NCI-H1417 (cell line): Measurements from ENCODE around the gene KRT40.

Experiments used
- DNase-seq, 3 experiments: peaks; one replicate each; lab custom pipeline; 2025; lab: John Stamatoyannopoulos, UW

KRT40 gene

DNA sequence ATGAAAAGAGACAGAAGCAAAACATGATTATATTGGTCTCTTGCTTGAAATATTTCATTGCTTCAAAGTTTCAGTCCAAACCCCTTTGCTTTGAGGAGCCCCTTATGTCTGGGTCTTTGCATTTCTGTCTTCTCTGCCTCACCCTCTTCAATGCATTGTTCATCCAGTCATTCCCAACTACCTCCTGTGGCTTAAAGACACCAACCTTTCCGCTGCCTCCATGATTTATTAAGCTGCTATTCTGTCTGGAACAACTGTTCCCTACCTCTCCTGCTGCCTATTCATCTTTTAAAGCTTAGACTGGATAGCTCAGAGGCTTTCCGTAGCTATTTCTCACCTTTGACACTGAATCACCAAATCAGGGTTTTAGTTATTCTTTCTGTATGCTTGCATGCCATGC is 13.2 kb upstream of the KRT40 start:
- no peak for DNase-seq

DNA sequence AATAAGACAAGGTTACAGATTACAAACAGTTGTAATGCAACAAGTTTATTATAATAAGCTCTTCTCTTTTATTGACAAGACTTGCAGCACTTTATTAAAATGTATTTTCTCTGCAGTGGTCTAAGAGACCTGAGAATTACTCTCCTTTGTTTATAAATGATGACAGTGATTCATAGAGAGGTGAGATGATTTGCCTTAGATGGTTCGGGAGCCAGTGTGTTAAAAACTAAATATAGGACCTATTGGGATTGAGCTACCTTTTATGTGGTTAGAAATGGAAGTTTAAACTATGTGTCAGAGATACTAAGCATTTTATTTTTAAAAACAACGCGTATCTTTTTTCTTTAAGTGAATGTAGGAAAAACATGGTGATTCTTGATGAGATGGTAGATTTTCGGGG is 12.7 kb upstream of the KRT40 start:
- no peak for DNase-seq

DNA sequence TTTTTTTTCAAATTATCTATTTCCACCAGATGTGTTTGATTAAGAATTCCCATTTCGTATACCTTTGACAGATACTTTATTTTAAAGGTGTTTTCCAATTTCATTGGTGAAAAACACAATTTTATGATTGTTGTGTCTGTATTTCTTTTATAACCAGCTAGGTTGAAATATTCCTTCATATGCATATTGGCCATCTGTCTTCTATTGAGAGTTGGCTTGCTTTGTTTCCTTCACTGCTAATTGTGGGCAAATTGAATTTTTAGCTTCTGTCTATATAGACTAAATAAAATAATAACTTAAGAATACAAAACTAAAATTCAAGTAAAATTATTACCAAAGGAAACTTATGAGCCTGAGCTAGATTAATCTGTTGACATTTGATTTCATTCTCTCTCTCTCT is 11.0 kb upstream of the KRT40 start:
- no peak for DNase-seq

DNA sequence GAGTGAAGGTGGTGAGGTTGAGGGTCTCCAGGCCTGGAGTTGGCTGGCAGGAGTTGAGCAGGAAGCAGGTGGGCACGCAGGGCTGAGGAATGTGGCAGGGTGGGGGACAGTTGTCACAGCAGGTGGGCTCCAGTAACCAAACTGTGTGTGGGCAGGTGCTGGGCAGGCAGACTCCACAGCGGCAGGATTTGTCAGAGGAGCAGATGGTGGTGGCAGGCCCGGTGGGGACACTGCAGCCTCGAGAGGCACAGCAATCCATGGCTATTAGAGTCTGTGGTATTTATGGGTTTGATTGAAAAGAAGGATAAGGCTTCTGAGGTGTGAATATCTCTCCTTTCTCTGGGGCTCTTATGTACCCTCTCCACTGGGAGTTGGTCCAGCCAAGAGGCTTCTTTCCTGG is 9.7 kb upstream of the KRT40 start, which contains the start of gene KRTAP3-3:
Gene KRTAP3-3, minus strand, starts transcription at position 326 of the 400 bp plus-strand sequence. Its CDS starts 67 bp downstream, at position 259.
- DNase-seq, result peak in 2 of 3 experiments; percentile 56 to 81

DNA sequence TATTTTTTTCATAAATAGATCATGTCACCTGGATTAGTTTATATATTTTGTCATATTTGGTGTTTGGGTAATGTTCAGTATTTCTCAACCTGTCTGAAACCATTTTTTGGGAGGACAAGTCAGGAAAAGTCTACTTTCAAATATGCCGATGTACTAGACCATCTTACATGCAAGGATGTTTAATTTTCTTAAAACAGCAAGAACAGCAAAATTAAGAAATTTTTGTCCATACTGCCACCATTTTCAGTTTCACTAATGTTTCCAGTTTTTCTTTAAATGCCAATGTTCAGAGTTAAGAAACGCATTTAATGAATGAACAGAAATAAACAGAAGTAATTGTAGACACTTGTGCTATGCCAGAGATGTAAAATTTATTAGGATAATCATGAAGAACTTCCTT is 9.0 kb upstream of the KRT40 start:
- DNase-seq, result no peak

DNA sequence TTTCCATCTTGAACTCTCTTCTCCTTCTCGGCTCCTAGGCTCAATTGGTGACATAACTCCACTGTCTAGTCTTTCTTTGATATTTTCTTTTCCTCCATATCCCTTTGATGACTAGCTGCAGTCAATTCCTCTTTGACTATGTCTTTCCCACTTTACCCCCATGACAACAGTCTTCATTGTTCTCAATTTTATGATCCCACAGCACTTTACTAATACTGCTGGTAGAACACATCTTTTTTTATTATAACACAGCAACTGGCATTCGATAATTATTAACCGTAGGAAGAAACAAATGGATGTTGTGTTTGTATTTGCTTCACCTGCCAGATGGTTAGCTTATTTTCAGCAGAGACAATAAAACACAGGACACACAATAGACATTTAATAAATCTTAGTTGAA is 8.5 kb upstream of the KRT40 start:
- DNase-seq, result peak in 1 of 3 experiments; percentile 48

DNA sequence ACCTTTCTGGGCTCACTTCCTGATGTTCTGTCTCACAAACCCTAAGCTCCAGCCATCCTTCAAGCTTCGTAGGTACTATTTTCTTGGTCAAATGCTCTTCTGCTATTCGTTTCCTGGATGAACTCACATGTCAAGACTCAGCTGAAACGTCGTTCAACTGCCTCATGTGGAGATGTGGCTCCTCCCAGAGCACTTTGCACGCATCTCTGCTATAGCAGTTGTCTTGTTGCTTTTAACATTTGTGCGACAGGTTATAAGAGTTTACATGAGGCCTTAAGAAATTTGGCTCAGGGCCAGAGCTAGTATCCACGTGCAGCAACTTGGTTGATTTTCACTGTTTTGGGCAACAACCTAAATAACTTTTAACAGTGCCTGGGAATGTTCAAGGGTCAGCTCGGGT is 2.8 kb upstream of the KRT40 start:
- no peak for DNase-seq

DNA sequence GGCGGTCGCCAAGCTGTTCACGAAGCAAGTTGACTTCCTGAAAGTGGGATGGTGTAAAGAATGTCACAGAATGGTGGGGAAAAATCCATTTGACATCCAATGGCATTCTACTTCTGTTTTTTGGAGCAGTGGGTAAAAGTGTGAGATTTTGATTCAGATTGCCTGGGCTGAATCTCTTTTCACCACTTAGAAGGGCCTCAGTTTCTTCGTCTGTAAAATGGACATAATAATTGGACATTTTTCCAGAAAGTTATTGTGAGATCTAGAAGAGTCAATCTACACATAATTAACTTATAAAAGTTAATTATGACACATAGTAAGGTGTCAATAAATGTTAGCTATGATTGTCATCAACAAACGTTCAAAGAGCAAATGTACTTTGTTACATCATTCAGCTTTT is 3.0 kb downstream of the KRT40 start:
- no peak for DNase-seq

DNA sequence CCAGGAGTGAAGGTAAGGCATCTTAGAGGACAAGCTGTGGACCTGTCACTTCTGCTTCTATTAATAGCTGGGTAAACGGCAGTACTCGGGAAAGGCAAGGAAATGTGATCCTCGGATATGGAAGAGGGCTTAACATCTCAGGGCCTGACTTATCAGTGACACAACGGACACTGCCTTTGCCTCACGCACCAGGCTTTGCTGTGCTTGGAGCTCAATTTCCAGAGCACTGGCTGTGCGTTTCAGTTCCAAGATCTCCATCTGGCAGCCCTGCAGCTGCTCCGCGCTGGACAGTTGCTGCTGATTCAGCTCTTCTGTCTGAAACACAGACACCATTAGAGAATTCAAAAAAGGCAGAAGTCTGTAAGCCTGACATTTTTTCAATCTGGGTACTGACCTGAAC is 3.5 kb downstream of the KRT40 start:
- peak; percentile 32 to 56 (median 50) for DNase-seq

DNA sequence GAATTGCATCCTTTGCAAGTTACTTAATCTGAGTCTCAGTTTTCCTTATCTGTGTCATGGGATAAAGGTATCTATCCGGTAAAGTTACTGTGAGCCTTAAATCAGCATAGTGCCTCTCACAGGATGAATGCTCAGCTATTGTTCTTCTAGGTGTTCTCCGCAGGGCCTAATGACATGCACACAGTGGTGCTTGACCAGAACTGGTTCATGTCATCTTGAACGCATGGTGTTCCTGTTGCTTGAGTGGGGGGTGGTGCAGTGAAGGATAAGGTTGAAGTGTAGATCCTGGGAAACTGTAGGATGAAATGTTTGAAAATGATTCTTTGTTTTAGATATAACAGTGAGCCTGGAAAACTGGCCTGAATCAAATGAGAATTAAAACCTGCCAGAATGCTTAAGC is 4.0 kb downstream of the KRT40 start:
- peak in 1 of 3 experiments; percentile 33 for DNase-seq

DNA sequence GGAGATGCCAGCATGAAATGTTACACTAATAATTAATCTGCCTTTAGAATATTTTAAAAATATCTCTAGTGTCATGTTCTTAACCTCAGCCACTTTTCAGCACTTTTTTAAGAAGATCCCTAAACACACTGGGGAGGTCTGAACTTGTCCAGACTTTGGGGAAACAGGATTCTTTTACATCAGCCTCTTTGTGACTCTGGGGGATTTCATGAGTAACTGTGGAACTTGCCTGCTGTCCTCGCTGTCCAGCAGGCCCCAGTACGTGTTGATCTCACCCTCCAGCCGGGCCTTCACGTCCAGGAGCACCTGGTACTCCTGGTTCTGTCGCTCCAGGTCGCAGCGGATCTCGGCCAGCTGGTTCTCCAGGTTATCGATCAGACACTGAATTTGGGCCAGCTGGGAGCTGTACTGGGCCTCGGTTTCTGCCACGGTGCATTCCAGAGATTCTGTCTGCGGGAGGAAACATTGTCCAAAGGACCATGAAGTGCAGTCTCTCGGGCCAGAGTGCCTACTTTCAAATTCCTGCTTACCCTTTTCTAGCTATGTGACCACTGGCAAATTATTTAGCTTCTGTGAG is 5.5 kb downstream of the KRT40 start:
- no peak for DNase-seq

DNA sequence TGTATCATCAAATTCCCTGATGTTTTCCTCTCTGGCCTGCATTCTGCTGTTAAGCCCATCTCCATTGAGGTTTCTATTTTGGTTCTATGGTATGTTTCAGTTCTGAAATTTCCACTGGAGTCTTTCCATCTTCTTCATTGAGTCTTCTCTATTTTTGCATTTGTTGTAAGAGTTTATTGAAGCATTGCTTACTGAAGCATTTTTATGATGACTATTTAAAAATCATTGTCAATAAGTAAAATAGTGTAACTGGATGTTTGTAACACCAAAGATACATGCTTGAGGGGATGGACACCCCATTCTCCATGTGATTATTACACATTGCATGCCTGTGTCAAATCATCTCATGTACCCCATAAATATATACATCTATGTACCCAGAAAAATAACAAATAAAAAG is 8.6 kb downstream of the KRT40 start:
- no peak for DNase-seq

DNA sequence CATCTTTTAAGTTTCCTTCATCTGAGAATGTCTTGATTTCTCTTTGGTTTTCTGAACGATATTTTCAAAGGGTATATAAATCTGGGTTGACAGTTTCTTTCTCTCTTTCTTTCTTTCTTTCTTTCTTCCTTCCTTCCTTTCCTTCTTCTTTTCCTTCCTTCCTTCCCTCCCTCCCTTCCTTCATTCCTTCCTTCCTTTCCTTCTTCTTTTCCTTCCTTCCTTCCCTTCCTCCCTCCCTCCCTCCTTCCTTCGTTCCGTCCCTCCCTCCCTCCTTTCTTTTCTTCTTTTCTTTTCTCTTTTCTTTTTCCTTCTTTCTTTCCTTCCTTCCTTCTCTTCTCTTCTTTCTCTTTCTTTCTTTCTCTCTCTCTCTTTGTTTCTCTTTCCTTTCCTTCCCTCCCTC is 9.8 kb downstream of the KRT40 start:
- DNase-seq, result no peak

DNA sequence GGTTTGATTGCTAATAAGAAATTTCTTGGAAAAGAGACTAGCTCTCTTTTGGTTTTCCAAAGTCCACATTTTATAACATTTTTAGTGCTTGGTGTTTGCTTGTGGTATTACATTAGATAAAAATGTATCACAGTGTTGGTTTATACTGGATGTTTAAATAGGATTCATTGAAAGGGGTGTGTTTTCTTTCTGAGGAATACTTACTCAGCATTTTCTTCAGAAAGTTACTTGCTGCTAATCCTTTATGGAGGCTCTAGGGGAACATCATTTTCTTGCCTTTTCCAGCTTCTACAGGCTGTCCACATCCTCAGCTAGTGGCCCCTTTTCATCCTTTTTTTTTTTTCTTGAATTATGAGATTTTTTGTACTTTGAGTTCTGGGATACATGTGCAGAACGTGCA is 16.5 kb downstream of the KRT40 start:
- DNase-seq, result no peak

DNA sequence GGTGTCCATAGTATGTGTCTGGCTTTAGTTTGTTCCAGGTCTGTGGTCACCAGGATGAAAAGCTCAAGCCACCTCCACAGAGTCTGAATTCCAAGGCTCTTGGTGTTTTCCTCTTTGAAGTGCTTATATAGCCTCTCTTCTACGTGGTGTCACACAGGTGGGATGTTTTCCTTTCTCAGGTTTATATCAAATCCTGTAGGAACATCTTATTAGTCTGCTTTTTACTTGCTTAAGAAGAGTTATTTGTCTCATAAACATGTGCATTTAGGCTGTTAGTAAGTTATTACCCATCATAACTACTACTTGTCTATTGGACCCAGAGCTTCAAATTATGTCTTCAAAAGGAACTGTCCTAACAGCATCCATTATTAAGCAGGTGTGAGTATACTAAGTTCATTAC is 17.3 kb downstream of the KRT40 start, which contains the start of gene KRT39:
Gene KRT39, minus strand, starts transcription at position 101 of the 400 bp plus-strand sequence. Its CDS starts 92 bp downstream, at position 9.
- no peak for DNase-seq

DNA sequence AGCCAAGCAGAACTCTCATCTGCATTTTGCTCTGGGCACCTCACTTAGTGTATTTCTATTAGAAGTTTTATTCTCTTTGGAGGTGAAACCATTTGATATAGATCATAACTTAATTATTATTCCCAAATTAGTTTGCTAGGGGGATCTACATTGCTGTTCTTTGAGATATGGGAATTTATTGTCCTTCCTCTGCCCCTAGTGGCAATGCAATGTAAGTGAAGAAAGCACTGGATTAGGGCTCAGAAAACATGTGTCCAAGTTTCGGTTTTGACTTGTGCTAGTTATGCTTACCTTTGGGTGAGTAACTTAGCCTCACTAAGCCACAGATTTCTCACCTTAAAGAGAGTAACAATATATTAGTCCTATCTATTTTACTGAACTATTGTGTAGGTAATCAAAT is 20.3 kb downstream of the KRT40 start:
- no peak for DNase-seq

DNA sequence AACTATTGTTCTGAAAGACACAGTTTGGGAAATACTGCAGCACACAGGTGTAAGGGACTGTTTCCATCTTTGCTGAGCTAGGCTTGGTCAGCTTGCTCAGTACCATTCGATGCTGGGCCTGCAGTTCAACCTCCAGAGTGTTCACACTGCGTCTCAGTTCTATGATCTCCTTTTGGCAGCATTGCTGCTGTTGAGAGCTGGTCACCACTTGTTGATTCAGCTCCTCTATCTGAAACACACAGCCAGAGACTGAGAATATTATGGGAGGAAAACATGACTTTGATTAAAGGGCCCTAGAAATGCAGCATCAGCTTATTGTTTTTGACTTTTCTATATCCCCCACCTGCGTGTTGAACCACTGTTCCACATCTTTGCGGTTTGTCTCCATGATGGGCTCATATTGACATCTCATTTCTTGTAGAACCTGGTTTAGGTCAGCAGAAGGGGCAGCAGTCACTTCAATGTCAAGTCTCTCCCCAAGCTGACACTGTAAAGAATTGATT is 22.0 kb downstream of the KRT40 start:
- DNase-seq, result no peak

DNA sequence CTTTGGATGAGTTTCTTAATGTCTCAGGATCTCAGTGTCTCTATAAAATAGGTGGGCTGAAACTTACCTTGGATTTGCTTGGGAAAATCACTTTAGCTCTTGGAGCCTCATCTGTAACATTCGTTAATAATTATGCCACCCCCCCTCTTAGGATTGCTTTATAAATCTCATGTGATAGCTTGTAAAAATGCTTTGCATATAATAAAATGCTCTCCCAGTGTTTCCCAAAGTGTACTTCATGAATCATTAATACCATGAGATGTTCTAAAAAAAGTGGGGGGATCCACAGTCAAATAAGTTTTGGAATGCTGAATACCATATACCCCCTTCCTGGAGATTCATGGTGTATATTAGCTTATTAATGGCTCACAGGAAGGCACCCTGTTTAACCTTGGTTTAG is 22.5 kb downstream of the KRT40 start:
- no peak for DNase-seq

DNA sequence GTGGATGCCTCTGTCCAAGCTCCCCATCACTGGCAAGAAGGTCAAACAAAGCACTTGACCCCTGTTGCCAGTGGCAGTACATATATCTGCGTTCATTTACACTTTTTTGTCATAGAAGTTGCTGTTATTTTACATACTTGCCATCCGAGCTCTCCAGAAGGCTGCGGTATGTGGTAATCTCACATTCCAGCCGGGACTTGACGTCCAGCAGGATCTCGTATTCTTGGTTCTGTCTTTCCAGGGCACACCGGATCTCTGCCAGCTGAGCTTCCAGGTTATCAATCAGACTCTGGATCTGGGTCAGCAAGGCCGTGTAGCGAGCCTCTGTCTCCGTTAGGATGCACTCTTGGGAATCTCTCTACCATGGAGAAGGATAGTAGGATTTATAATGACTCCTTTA is 24.0 kb downstream of the KRT40 start:
- no peak for DNase-seq

DNA sequence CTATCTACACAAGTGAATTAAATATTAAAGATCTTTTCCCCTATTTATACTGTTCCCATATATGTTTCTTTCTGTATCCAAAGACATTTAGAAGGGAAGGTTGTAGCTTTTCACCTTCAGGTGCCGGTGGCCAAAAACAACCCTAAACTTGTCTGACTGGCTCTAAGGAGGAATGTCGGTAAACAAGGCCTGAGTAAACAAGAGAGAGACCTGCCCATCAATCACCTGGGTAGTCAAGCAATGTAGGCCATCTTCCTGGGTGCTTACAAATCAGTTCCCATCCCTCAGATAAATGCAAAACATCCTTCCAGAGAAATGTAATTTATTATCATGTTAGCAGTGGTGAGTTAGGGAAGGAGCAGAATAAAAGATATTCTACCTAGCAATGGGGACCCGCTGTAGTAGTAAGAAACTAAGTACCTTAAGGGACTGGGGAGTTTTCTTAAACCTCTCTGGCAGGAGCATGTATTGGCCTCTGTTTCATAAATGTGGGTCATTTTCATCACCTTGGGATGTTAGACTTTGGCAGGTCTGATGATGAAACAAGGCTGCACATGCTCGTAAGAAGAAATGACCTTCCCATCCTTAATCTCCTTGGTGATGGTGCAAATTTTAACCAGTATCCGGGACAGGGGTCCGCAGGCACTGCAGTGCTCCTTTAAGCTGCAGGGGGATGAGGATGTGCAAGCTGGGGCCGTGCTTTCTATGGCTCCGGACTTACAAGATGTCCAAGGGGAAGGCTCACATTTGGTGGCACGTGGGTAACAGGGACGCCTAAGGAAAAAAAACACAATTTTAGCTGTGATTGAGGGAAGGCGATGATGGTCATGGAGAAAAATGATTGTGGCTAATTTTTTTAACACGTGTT is 25.8 kb downstream of the KRT40 start:
- DNase-seq, result peak in 2 of 3 experiments; percentile 23 to 77

DNA sequence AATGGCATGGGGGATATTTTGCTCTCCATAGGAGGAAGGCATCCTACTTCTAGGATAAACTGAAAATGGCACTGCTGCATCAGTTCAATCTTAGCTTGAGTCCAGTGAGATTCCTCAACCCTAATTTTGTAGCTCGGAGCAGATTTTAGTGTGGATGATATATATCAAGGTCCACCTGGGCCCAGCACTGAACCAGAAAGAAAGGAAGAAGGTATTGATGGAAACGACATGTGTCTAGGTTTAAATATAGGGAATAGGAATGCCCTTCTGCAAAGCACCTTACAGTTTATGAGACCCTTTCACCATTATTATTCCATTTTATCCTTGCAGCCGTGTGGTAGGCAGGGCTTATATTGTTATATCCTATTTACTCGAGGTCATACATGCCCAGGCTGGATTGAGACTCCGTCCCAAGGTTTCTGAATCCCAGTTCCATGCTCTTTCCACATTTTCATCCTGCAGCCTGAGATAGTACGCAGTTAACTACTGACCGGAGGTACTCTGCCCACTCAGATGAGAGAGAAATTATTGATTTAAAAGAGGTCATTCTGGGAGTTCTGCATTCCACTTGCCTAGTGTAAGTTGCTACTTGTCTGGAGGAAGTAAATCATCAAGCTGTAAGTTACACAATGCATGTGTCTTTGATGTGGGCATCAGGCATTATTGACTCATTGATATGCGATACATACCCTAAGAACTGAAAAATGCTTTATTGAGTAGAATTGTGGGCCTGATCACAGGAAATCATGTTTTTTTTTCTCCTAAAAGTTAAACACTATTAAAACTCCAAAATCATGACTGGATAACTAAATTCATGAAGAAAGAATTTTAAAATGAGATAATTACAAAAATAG is 27.5 kb downstream of the KRT40 start:
- peak in 1 of 3 experiments; percentile 6 for DNase-seq

DNA sequence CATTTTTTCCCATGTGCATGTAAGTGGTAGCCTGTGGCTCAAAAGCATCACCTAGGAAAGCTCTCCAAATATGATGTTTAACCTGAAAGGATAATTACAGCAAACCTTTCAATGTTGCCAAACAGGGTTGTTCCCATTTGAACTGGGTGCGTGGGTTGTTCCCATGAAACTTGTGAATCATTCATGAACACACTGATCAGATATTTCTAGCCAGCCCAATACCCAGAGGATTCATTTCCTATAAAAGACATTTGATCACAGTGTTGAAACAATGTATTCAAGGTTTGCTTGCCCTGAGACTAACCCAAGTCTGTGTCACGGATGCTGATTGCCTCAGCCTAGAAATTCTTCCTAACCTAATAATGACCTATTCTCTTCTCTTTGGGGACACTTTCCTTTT is 30.2 kb downstream of the KRT40 start:
- DNase-seq, result peak in 1 of 3 experiments; percentile 6
